Dermis blood vessel endothelial cell (primary cell): ENCODE results near the gene CPT2. TPM values are rescaled to one million over a fixed set of nuclear protein-coding genes. Genes with fewer than 3 reads are reported as not detected.

Source experiments
- DNase-seq: peaks from one replicate; pipeline ENCODE4 v3.0.0; 2010
- total RNA-seq: library from RNA; depleted of rRNA; stranded (reverse); fragments of >200 nt; gene quantifications from 2 replicates; pipeline ENCODE4 v1.2.3, GENCODE V29; 2014

Gene CPT2
- total RNA-seq, 1 donor from 2014 or later: 12.4 TPM

GRCh38 chr1:53220171-53220961 lies 23.7 kb downstream of the CPT2 start, which contains the start of gene CZIB:
CZIB (minus strand) TSS chr1:53220634; CDS start chr1:53220575, 59 bp downstream.
- DNase-seq: peak; percentile 93

DNA sequence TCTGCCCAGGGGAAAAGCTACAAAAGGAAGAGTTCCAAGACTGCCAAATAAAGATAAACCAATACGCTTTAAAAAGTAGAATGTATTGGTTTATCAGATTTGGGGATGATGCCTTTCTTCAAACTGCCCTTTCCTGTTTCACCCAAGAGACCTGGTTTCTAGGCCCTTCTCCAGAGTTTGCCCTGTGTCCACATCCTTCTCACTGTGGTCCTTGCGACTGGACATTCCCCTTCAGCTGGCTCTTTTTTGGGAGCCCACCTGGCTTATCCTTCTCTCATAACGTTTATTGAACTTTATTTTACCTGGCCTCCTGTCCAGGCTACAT lies 24.3 kb downstream of the CPT2 start:
- DNase-seq: no peak

GRCh38 chr1:53237638-53238037 lies 41.0 kb downstream of the CPT2 start:
- DNase-seq: no peak

DNA sequence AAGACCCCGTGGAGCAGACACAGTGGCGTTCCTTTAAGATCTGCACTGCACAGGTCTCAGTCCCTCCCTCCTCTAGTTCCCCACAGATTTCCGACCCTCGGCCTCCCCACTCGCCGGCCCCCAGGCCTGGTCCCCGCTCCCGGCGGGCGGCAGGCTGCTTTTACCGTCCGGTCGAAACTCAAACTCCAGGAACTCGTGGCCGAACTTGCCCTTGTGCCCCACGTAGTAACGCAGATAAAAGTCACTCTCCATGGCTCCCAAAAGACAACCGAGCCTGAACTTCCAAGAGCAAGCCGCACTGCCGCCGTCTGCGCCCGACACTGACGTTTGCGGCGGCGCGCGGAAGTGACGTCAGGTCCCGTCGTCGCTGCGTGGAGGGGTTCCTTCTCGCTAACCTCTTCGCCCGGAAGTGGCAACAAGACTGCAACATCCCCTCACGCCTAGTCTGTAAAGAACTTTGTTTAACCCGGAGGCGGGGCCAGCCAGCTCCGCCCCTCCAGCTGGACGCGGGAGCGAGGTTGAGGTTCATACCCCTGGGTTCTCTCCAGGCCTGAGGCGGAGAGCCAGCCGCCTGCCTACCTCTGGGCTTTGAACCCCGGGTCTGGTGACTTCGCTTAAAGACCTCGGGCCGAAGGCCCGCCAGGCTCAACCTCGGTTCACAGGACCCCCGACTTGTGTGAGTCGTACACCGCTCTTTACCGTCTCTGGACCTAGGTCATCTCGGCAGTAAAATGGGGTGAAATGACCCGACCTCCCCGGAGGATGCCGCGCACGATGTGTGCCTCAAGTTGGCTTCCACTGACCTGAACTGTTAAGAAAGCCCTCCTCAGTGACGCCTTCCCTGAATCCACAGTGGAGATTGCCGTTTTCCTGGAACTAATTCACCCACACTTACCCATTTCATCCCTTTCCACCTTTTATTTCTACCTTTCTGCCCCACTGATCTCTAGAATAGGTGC lies 41.9 kb downstream of the CPT2 start, which contains the start of gene MAGOH:
MAGOH (minus strand) TSS at position 322 of the 959 bp plus-strand sequence; CDS start at position 252, 70 bp downstream.
- DNase-seq: peak; percentile 98

- no peak for DNase-seq
Measured at GRCh38 chr1:53241828-53242227, 45.2 kb downstream of the CPT2 start.

DNA sequence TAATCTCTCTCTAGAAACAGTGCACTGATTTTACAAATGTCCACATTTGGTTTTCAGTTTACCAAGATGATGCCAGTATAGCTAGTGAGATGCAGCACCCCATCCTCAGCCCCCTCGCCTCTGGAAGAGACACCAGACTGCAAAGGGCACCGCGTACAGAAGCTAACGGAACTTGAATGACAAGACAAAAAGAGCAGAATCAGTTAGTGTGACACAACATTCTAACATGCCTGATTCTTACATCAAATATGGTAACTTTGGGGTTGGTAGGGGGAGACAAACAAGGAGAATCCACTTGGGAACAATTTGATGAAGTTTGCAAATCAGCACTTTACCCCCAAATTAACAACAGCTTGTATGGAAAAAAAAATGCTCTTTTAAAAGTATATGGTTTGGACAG lies 45.8 kb downstream of the CPT2 start:
- DNase-seq: no peak

DNA sequence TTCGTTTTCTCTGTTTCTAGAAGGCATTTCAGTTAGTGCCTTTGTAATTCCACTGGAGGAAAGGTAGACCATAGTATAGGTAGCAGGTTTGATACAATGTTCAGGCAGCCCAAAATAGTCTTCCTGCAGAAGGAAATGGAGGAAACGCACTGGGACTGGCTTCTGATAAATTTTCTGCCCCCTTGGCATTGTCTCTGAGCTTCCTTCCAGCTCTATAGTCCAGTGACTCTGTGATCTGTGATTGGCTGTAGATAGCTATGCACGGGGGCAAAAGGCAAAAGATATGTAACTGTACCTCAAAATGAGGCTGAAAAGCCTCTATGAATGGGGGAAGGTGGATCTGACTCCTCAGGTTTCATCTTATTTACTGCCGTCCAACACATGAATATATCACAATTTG lies 47.5 kb downstream of the CPT2 start:
- peak; percentile 63 for DNase-seq

- no peak for DNase-seq
Measured at GRCh38 chr1:53246261-53247134, 49.9 kb downstream of the CPT2 start.

- DNase-seq: no peak
Measured at GRCh38 chr1:53249706-53250105, 53.1 kb downstream of the CPT2 start.

GRCh38 chr1:53250325-53250724 lies 53.7 kb downstream of the CPT2 start:
- DNase-seq: no peak

GRCh38 chr1:53254011-53254640 lies 57.5 kb downstream of the CPT2 start:
- DNase-seq: no peak

DNA sequence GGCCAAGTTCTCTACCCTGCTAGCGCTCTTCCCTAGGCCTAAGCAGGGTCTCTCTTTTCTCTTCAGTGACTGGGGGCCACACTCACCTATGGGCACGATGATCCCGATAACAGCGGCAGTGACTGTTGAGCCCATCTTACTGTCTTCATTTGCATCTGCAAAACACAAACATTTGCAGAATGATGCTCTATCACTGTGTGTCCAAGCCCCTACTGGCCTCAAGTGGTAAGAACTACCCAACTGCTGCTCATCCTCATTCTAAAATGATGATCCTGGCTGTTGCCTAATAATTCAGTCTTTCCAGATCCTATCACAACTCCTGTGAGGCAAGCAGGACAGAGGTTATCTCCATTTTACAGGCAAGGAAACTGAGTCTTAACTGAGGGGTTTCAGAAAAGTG lies 58.4 kb downstream of the CPT2 start:
- DNase-seq: no peak

DNA sequence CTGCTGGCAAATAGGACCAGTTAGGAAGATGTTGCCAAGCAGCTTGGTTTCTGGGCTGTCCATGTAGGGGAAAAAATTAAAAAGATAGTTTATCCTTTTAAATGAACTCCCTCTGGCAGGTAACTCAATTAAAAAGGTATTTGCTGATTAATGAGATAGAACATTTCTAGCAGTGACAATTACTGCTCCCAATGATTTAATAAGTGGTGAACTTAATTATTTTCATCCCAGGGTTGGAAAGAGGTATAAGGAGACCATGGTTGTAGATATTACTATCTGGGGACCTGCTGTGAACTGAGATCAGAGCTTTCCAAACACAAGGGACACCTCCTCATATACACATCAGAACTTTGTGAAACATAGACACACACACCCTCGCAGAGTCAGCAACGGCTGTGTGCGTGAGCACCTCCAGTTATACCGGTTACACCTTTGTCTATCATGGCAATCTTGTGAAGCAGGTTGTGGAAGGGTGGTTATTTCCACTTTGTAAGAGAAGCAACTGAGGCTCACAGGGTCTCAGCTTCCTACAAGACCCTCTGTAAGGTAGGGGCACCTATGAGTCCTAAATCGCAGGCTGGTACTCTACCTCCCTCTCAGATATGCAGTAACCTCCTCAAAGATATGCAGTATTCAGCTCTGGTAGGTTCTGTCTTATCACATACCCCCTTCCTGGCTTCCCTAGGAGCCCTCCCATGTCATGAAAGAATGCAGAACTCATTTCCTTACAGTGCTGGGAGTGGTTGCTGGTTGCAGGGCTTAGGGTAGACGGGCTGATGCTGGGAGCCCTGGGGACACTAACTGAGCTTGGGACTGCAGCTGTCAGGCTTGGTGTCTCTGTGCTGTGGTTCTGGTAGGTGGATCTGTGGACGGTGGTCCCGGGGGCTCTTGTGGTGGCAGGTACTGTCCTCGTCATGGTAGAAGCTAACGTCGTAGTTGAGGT lies 60.2 kb downstream of the CPT2 start:
- no peak for DNase-seq

GRCh38 chr1:53257454-53258081 lies 60.9 kb downstream of the CPT2 start:
- no peak for DNase-seq

DNA sequence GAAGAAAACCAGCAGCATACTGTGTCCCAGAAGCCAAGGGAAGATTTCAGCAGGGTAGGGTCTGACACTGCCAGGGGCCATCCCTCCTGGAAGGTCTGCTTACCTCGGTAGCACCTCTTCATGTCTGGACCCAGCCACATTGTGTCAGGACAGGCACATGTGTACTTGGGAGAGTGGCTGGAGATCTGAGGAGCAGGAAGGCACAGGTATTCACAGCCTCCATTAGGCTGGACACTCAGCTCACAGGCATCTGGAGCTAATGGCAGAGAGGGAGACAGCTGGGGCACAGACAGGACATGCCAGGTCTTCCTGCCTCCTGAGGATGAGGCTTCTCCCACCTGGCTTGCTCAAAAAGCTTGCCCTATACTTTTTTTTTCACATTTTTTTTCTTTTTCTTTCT lies 61.6 kb downstream of the CPT2 start:
- no peak for DNase-seq

- DNase-seq: no peak
Measured at GRCh38 chr1:53259932-53260331, 63.3 kb downstream of the CPT2 start.

- DNase-seq: no peak
Measured at GRCh38 chr1:53260631-53261247, 64.1 kb downstream of the CPT2 start.

DNA sequence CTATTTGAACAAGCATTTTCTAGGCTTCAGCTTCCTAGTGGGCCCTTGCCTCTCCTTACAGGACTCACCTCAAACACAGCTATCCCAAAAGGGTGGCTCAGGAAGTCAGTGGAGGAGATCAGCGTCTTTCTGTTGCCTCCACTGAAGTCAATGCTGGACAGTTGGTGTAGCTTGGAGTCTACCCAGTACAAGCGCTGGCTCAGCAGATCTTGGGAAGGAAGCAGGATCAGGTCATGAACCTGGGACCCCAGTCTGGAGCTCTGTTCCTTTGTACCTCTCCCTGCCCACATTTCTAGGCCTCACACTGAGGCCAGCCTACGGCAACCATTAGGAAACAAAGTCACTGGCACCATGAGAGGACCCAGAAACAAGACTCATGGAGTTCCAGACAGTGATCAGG lies 65.4 kb downstream of the CPT2 start:
- no peak for DNase-seq
